H9 (cell line): ENCODE measurements around the gene TMPRSS12. TPM values are rescaled to one million over a fixed set of nuclear protein-coding genes. Genes with fewer than 3 reads are reported as not detected.

Experiments
- DNase-seq: peaks from one replicate; pipeline ENCODE4 v3.0.0-alpha.2; 2017
- H2AFZ ChIP-seq: one replicate; pipeline ENCODE4 v1.6.1; 2013; ENCODE audit warnings: mild to moderate bottlenecking, low read length, control low read depth, moderate library complexity
- H2AK5ac ChIP-seq: 2 replicates; pipeline ENCODE4 v1.6.1; 2013; ENCODE audit warnings: low read length, control low read depth, mixed read lengths; ENCODE audit not compliant: insufficient read length
- H2BK120ac ChIP-seq: one replicate; pipeline ENCODE4 v1.6.1; 2013; ENCODE audit warnings: low read depth, mild to moderate bottlenecking, low read length, control low read depth, inconsistent platforms; ENCODE audit not compliant: poor library complexity, severe bottlenecking
- H2BK12ac ChIP-seq: 2 replicates; pipeline ENCODE4 v1.6.1; 2013; ENCODE audit warnings: low read length, control low read depth, mixed read lengths, low read depth; ENCODE audit not compliant: insufficient read length
- H2BK15ac ChIP-seq: 2 replicates; pipeline ENCODE4 v1.6.1; 2013; ENCODE audit warnings: low read depth, low read length, control low read depth
- H2BK20ac ChIP-seq: one replicate; pipeline ENCODE4 v1.6.1; 2013; ENCODE audit warnings: low read depth, mild to moderate bottlenecking, low read length, control low read depth, inconsistent platforms; ENCODE audit not compliant: poor library complexity, severe bottlenecking
- H2BK5ac ChIP-seq: 2 replicates; pipeline ENCODE4 v1.6.1; 2013; ENCODE audit warnings: low read length, control low read depth, mixed read lengths; ENCODE audit not compliant: insufficient read length
- H3K14ac ChIP-seq: 2 replicates; pipeline ENCODE4 v1.6.1; 2013; ENCODE audit warnings: low read length, control low read depth; ENCODE audit not compliant: insufficient read depth
- H3K18ac ChIP-seq: 2 replicates; pipeline ENCODE4 v1.6.1; 2013; ENCODE audit warnings: low read depth, mild to moderate bottlenecking, mixed read lengths, low read length, control low read depth; ENCODE audit not compliant: insufficient read length
- H3K23ac ChIP-seq: 2 replicates; pipeline ENCODE4 v1.6.1; 2013; ENCODE audit warnings: low read length, control low read depth, mixed read lengths, low read depth; ENCODE audit not compliant: insufficient read length
- H3K23me2 ChIP-seq: 2 replicates; pipeline ENCODE4 v1.6.1; 2013; ENCODE audit warnings: low read depth, mild to moderate bottlenecking, mixed read lengths, low read length, control low read depth; ENCODE audit not compliant: insufficient read length, poor library complexity, severe bottlenecking
- H3K27ac ChIP-seq: 2 replicates; pipeline ENCODE4 v1.5.1; 2013; ENCODE audit warnings: low read length, control low read depth, mixed read lengths, low read depth; ENCODE audit not compliant: insufficient read length
- H3K27me3 ChIP-seq: 2 replicates; pipeline ENCODE4 v1.6.1; 2013; ENCODE audit warnings: low read length, control low read depth, inconsistent platforms; ENCODE audit not compliant: insufficient read depth
- H3K4ac ChIP-seq: 2 replicates; pipeline ENCODE4 v1.6.1; 2013; ENCODE audit warnings: low read depth, mild to moderate bottlenecking, control low read depth, inconsistent platforms, low read length, moderate library complexity
- H3K4me1 ChIP-seq: 2 replicates; pipeline ENCODE4 v1.6.1; 2013; ENCODE audit warnings: low read length, control low read depth, inconsistent platforms; ENCODE audit not compliant: insufficient read depth
- H3K4me2 ChIP-seq: 2 replicates; pipeline ENCODE4 v1.6.1; 2013; ENCODE audit warnings: low read length, control low read depth, mixed read lengths; ENCODE audit not compliant: insufficient read length, insufficient read depth
- H3K56ac ChIP-seq: 2 replicates; pipeline ENCODE4 v1.6.1; 2013; ENCODE audit warnings: low read depth, mild to moderate bottlenecking, mixed read lengths, low read length, control low read depth; ENCODE audit not compliant: insufficient read length
- H3K79me1 ChIP-seq: 2 replicates; pipeline ENCODE4 v1.6.1; 2013; ENCODE audit warnings: low read depth, mild to moderate bottlenecking, moderate library complexity, low read length, control low read depth, inconsistent platforms; ENCODE audit not compliant: insufficient read depth, poor library complexity, severe bottlenecking
- H3K79me2 ChIP-seq: 2 replicates; pipeline ENCODE4 v1.6.1; 2013; ENCODE audit warnings: low read length, control low read depth, inconsistent platforms; ENCODE audit not compliant: insufficient read depth
- H3K9ac ChIP-seq: 2 replicates; pipeline ENCODE4 v1.6.1; 2013; ENCODE audit warnings: low read length, control low read depth, mixed read lengths; ENCODE audit not compliant: insufficient read length; ENCODE audit errors: extremely low read depth
- H3K9me3 ChIP-seq: one replicate; pipeline ENCODE4 v1.6.1; 2013; ENCODE audit warnings: low read depth, low read length, inconsistent platforms; ENCODE audit not compliant: control insufficient read depth
- H3T11ph ChIP-seq: one replicate; pipeline ENCODE4 v1.6.1; 2013; ENCODE audit warnings: mild to moderate bottlenecking, low read length, control low read depth, inconsistent platforms
- H4K20me1 ChIP-seq: one replicate; pipeline ENCODE4 v1.6.1; 2013; ENCODE audit not compliant: control insufficient read depth, insufficient read length, insufficient read depth
- H4K5ac ChIP-seq: 2 replicates; pipeline ENCODE4 v1.6.1; 2013; ENCODE audit warnings: low read depth, mild to moderate bottlenecking, mixed read lengths, low read length, control low read depth; ENCODE audit not compliant: insufficient read length
- H4K8ac ChIP-seq: replicated peaks from 2 replicates; pipeline ENCODE4 v1.6.1; 2013; ENCODE audit warnings: low read length, control low read depth, mixed read lengths, low read depth; ENCODE audit not compliant: insufficient read length
- H4K91ac ChIP-seq: 2 replicates; pipeline ENCODE4 v1.6.1; 2013; ENCODE audit warnings: low read depth, mild to moderate bottlenecking, moderate library complexity, mixed read lengths, low read length, control low read depth; ENCODE audit not compliant: insufficient read length
- H3K27ac Mint-ChIP-seq, 3 experiments: 2 replicates in 2 of 3; 3 replicates in 1 of 3; pipeline ENCODE4 v1.8.0; 2020 to 2021; ENCODE audit warnings: mixed read lengths in 3 of 3, mild to moderate bottlenecking in 1 of 3, moderate library complexity in 1 of 3
- H3K27me3 Mint-ChIP-seq: 2 replicates; pipeline ENCODE4 v1.8.0; 2021; ENCODE audit warnings: low read depth, mild to moderate bottlenecking, moderate library complexity, mixed read lengths
- H3K36me3 Mint-ChIP-seq, 3 experiments: 2 replicates in 2 of 3; 3 replicates in 1 of 3; pipeline ENCODE4 v1.8.0; 2020 to 2021; ENCODE audit warnings: low read depth in 3 of 3, mixed read lengths in 3 of 3; ENCODE audit not compliant: insufficient read depth in 1 of 3
- H3K4me1 Mint-ChIP-seq, 2 experiments: 2 replicates each; pipeline ENCODE4 v1.8.0; 2020; ENCODE audit warnings: mixed read lengths in 2 of 2
- H3K4me3 Mint-ChIP-seq, 2 experiments: 2 replicates in 1 of 2; 3 replicates in 1 of 2; pipeline ENCODE4 v1.8.0; 2020 to 2021; ENCODE audit warnings: mild to moderate bottlenecking in 2 of 2, mixed read lengths in 2 of 2, moderate library complexity in 1 of 2
- H3K9me3 Mint-ChIP-seq, 2 experiments: 2 replicates in 1 of 2; 3 replicates in 1 of 2; pipeline ENCODE4 v1.8.0; 2020; ENCODE audit warnings: mild to moderate bottlenecking in 2 of 2, mixed read lengths in 2 of 2, moderate library complexity in 1 of 2
- WGBS: extraction: QIAGEN DNeasy Blood & Tissue Kit; methylation state at CpG from one replicate; pipeline ENCODE4 v1.1.7; 2013; ENCODE audit warnings: missing lambda C conversion rate, low lambda C conversion rate, mixed read lengths; ENCODE audit not compliant: insufficient read length; ENCODE audit errors: extremely low coverage; 5-methylcytosine and 5-hydroxymethylcytosine counted together
- total RNA-seq: library from RNA; stranded (reverse); gene quantifications from 2 replicates; pipeline ENCODE4 v1.2.1, GENCODE V29; 2021
- TF ChIP-seq, protein P1 (sequence below): fragments of 200-600 bp; sonication (generic); conservative IDR thresholded peaks from 3 replicates; pipeline ENCODE4 v1.8.0; 2021; ENCODE audit warnings: antibody characterized with exemption, mild to moderate bottlenecking

The TMPRSS12 gene
- total RNA-seq, 1 experiment from 2014 or later, result not detected

DNA sequence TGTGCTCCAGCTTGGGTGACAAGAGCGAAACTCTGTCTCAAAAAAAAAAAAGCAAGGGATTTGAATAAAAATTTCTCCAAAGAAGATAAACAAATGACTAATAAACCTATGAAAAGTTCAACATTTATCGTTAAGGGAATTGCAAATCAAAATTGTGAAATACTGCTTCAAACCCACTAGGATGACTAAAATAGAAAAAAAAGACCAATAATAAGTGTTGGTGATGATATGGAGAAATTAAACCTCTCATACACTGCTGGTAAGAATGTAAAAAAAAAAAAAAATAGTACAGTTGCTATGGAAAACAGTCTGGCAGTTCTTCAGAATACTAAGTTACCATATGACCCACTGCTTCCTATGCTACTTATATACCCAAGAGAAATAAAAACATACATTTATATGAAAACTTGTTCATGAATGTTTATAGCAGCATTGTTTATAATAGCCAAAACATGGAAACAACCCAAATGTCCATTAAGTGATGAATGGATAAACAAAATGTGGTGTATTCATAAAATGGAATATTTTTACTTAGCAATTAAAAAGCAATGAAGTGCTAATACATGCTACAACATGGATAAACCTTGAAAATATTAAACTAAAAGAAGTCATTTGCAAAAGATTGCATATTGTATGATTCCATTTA lies 39.4 kb upstream of the TMPRSS12 start:
- H2BK120ac ChIP-seq, result no peak overlapping the region
- no peak overlapping the region for H4K91ac ChIP-seq
- Mint-ChIP-seq H3K36me3 (peaks cover 22 to 35% (median 28%) of the 10 kb centered on the region in 3 experiments), H3K27me3 (no peaks in the 10 kb centered on the region), H3K4me1 (no peaks in the 10 kb centered on the region), H3K9me3 (peaks cover 15 to 19% of the 10 kb centered on the region in 2 experiments), H3K27ac (no peak overlapping the region), H3K4me3 (no peak overlapping the region)
- H3K79me2 ChIP-seq, result no peaks in the 10 kb centered on the region
- no CpG with 5 or more reads among the region's 2 CpGs for WGBS
- H3K23ac ChIP-seq, result no peak overlapping the region
- TF ChIP-seq, protein P1, sequence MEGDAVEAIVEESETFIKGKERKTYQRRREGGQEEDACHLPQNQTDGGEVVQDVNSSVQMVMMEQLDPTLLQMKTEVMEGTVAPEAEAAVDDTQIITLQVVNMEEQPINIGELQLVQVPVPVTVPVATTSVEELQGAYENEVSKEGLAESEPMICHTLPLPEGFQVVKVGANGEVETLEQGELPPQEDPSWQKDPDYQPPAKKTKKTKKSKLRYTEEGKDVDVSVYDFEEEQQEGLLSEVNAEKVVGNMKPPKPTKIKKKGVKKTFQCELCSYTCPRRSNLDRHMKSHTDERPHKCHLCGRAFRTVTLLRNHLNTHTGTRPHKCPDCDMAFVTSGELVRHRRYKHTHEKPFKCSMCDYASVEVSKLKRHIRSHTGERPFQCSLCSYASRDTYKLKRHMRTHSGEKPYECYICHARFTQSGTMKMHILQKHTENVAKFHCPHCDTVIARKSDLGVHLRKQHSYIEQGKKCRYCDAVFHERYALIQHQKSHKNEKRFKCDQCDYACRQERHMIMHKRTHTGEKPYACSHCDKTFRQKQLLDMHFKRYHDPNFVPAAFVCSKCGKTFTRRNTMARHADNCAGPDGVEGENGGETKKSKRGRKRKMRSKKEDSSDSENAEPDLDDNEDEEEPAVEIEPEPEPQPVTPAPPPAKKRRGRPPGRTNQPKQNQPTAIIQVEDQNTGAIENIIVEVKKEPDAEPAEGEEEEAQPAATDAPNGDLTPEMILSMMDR, result no peak
- no peak overlapping the region for H2AK5ac ChIP-seq
- no peak overlapping the region for H3K14ac ChIP-seq
- no peak overlapping the region for H2BK5ac ChIP-seq
- no peak overlapping the region for H4K5ac ChIP-seq
- no peak for DNase-seq
- H2BK12ac ChIP-seq, result no peak overlapping the region
- H3K79me1 ChIP-seq, result no peaks in the 10 kb centered on the region
- no peak overlapping the region for H2BK20ac ChIP-seq
- no peaks in the 10 kb centered on the region for H3K23me2 ChIP-seq
- H3K4me1 ChIP-seq, result no peaks in the 10 kb centered on the region
- no peak overlapping the region for H3K4me2 ChIP-seq
- H3K4ac ChIP-seq, result no peak overlapping the region
- no peak overlapping the region for H4K8ac ChIP-seq
- H2AFZ ChIP-seq, result no peak overlapping the region
- no peak overlapping the region for H3K18ac ChIP-seq
- no peaks in the 10 kb centered on the region for H3K27me3 ChIP-seq
- peaks cover 6% of the 10 kb centered on the region for H3K9me3 ChIP-seq
- no peak overlapping the region for H3K9ac ChIP-seq
- H4K20me1 ChIP-seq, result no peaks in the 10 kb centered on the region
- no peak overlapping the region for H3T11ph ChIP-seq
- H3K56ac ChIP-seq, result no peak overlapping the region
- no peak overlapping the region for H2BK15ac ChIP-seq
- H3K27ac ChIP-seq, result no peak overlapping the region
